Measurements from ENCODE around the gene BTK. TPM values are rescaled to one million over a fixed set of nuclear protein-coding genes. Genes with fewer than 3 reads are reported as not detected.

Gene BTK
- total RNA-seq, 1 experiment from 2014 or later, result 0.35 TPM

GRCh38 chrX:101430457-101431078 is 44.6 kb upstream of the BTK start:
- Histone ChIP-seq H3K4me1 (ENCODE audit: insufficient read depth, low read length) (no peaks in the 10 kb centered on the region), H3K79me1 (ENCODE audit: insufficient read depth, low read depth, low read length, poor library complexity, severe bottlenecking) (no peaks in the 10 kb centered on the region), H3K23ac (ENCODE audit: insufficient read length, low read depth, low read length) (no peak overlapping the region), H3K9ac (ENCODE audit: extremely low read depth, insufficient read length, low read length) (no peak overlapping the region), H3K27me3 (ENCODE audit: insufficient read depth, low read length) (no peaks in the 10 kb centered on the region), H2BK20ac (ENCODE audit: low read depth, low read length, poor library complexity, severe bottlenecking) (no peak overlapping the region), H3T11ph (ENCODE audit: low read length) (no peak overlapping the region), H4K8ac (replicated peaks; ENCODE audit: insufficient read length, low read depth, low read length) (no peak overlapping the region), H2AK5ac (ENCODE audit: insufficient read length, low read length) (no peak overlapping the region), H2BK15ac (ENCODE audit: low read depth, low read length) (no peak overlapping the region), H2BK120ac (ENCODE audit: low read depth, low read length, poor library complexity, severe bottlenecking) (no peak overlapping the region), H4K20me1 (ENCODE audit: control insufficient read depth, insufficient read depth, insufficient read length) (no peaks in the 10 kb centered on the region), H3K23me2 (ENCODE audit: insufficient read length, low read depth, low read length, poor library complexity, severe bottlenecking) (no peaks in the 10 kb centered on the region), H4K91ac (ENCODE audit: insufficient read length, low read depth, low read length) (no peak overlapping the region), H3K79me2 (ENCODE audit: insufficient read depth, low read length) (no peaks in the 10 kb centered on the region), H2BK12ac (ENCODE audit: insufficient read length, low read depth, low read length) (no peak overlapping the region), H3K4ac (ENCODE audit: low read depth, low read length) (no peak overlapping the region), H3K18ac (ENCODE audit: insufficient read length, low read depth, low read length) (no peak overlapping the region), H2BK5ac (ENCODE audit: insufficient read length, low read length) (no peak overlapping the region), H3K56ac (ENCODE audit: insufficient read length, low read depth, low read length) (no peak overlapping the region), H3K4me2 (ENCODE audit: insufficient read depth, insufficient read length, low read length) (no peak overlapping the region), H2AFZ (ENCODE audit: low read length) (no peak overlapping the region), H3K14ac (ENCODE audit: insufficient read depth, low read length) (no peak overlapping the region), H3K9me3 (ENCODE audit: control insufficient read depth, low read depth, low read length) (peaks cover 31% of the 10 kb centered on the region), H4K5ac (ENCODE audit: insufficient read length, low read depth, low read length) (no peak overlapping the region), H3K27ac (ENCODE audit: insufficient read length, low read depth, low read length) (no peak overlapping the region)
- Mint-ChIP-seq H3K9me3 (peaks cover 60 to 75% of the 10 kb centered on the region in 2 experiments), H3K27me3 (ENCODE audit: low read depth) (no peaks in the 10 kb centered on the region), H3K4me3 (no peak overlapping the region), H3K27ac (no peak overlapping the region), H3K36me3 (ENCODE audit: insufficient read depth in 1 of 3, low read depth in 3 of 3) (peaks cover 35 to 57% (median 56%) of the 10 kb centered on the region in 3 experiments), H3K4me1 (no peaks in the 10 kb centered on the region)
- no peak for TF ChIP-seq CTCF (conservative IDR thresholded peaks at IDR 0.05)
- no CpG with 5 or more reads among the region's 2 CpGs for WGBS (ENCODE audit: extremely low coverage, insufficient read length, low lambda C conversion rate)
- DNase-seq, result no peak

Data from H9 (cell line).